ENCODE results near the gene SPECC1.
"Not testable (repeated sequence)": the region's sequence is repeated elsewhere in the genome, so short reads cannot be mapped to it uniquely, and the experiment has no call there.

SPECC1 gene

GRCh38 chr17:20074489-20074888 lies 65.3 kb downstream of the SPECC1 start:
- no peak for DNase-seq (ENCODE audit: low read depth, low spot score)
- in situ Hi-C loops (cut with HindIII; ENCODE audit: low sequenced_read_pairs) = no loop called here
- no peak for TF ChIP-seq CTCF (IDR thresholded peaks at IDR 0.05; ENCODE audit: low read depth, low read length)
- no peak overlapping the region for H3K4me3 ChIP-seq (ENCODE audit: low read depth, low read length)

- DNase-seq (ENCODE audit: low read depth, low spot score); H3K4me3 ChIP-seq (ENCODE audit: low read depth, low read length); in situ Hi-C loops (cut with HindIII; ENCODE audit: low sequenced_read_pairs): not testable (repeated sequence)
Measured at GRCh38 chr17:20076137-20076536, 67.0 kb downstream of the SPECC1 start.

GRCh38 chr17:20077978-20078685 lies 69.0 kb downstream of the SPECC1 start:
- no peak overlapping the region for H3K4me3 ChIP-seq (ENCODE audit: low read depth, low read length)
- no peak for TF ChIP-seq CTCF (IDR thresholded peaks at IDR 0.05; ENCODE audit: low read depth, low read length)
- DNase-seq (ENCODE audit: low read depth, low spot score) = no peak
- in situ Hi-C loops (cut with HindIII; ENCODE audit: low sequenced_read_pairs) = no loop called here

GRCh38 chr17:20080513-20080912 lies 71.4 kb downstream of the SPECC1 start:
- no peak for DNase-seq (ENCODE audit: low read depth, low spot score)
- no peak for TF ChIP-seq CTCF (IDR thresholded peaks at IDR 0.05; ENCODE audit: low read depth, low read length)
- in situ Hi-C loops (cut with HindIII; ENCODE audit: low sequenced_read_pairs) = no loop called here

GRCh38 chr17:20083156-20083859 lies 74.1 kb downstream of the SPECC1 start:
- no peak for TF ChIP-seq CTCF (IDR thresholded peaks at IDR 0.05; ENCODE audit: low read depth, low read length)
- no peak for DNase-seq (ENCODE audit: low read depth, low spot score)
- no peak overlapping the region for H3K4me3 ChIP-seq (ENCODE audit: low read depth, low read length)
- in situ Hi-C loops (cut with HindIII; ENCODE audit: low sequenced_read_pairs) = no loop called here

More at GRCh38 chr17:20080513-20080912, 71.4 kb downstream of the SPECC1 start:
- H3K4me3 ChIP-seq (ENCODE audit: low read depth, low read length) = no peak overlapping the region

GRCh38 chr17:20084621-20085282 lies 75.6 kb downstream of the SPECC1 start:
- in situ Hi-C loops (cut with HindIII; ENCODE audit: low sequenced_read_pairs) = no loop called here
- H3K4me3 ChIP-seq (ENCODE audit: low read depth, low read length) = no peak overlapping the region
- no peak for TF ChIP-seq CTCF (IDR thresholded peaks at IDR 0.05; ENCODE audit: low read depth, low read length)

More at GRCh38 chr17:20084621-20085282, 75.6 kb downstream of the SPECC1 start:
- DNase-seq (ENCODE audit: low read depth, low spot score) = no peak

Data from astrocyte of the spinal cord (primary cell).